ENCODE data around the gene PTPN22. TPM values are rescaled to one million over a fixed set of nuclear protein-coding genes. Genes with fewer than 3 reads are reported as not detected.
A peak's percentile ranks its signal among the peaks of the same experiment; 100 is the strongest.

Gene PTPN22
- total RNA-seq, 5 donors from 2014 or later (not counting 1 experiment from before 2014, with no cell fraction given) = 25.6 to 45.9 (median 26.6) TPM

- peaks cover 0 to 12% of the 10 kb centered on the region in 2 donors for H3K36me3 ChIP-seq (ENCODE audit: control insufficient read depth in 2 of 2, extremely low read depth in 1 of 2, insufficient read depth in 1 of 2, low read length in 1 of 2)
- ChIA-PET POLR2A (interaction anchor here (0.6 to 2.0 kb wide), 11 partner anchors 16 to 944 kb away, joined by 3 to 47 read pairs (median 3); partner anchors contain the start of genes AP4B1 (in 1 of the 2), DCLRE1B (in 1 of the 2) and HIPK1 (in 1 of the 2)), CTCF (interaction anchor here (1.0 to 1.9 kb wide), 9 partner anchors 24 to 740 kb away, joined by 3 to 8 read pairs (median 5); partner anchors contain the start of genes AP4B1 (in 1 of the 2), HIPK1 (in 1 of the 2) and LRIG2 (in 1 of the 2))
- Mint-ChIP-seq H3K36me3 (peaks cover 10% of the 10 kb centered on the region), H3K9me3 (no peaks in the 10 kb centered on the region), H3K27me3 (no peaks in the 10 kb centered on the region), H3K4me3 (peak overlapping the region; percentile 98 to 99 (median 99)), H3K27ac (peak overlapping the region; percentile 98), H3K4me1 (peaks cover 32 to 37% (median 35%) of the 10 kb centered on the region in 3 donors)
- H3K4me1 ChIP-seq (ENCODE audit: control insufficient read depth in 1 of 2, extremely low read depth in 1 of 2, insufficient read depth in 2 of 2, low read length in 2 of 2) = peaks cover 7 to 34% of the 10 kb centered on the region in 2 experiments
- peak overlapping the region; percentile 84 to 92 for H3K4me3 ChIP-seq (ENCODE audit: control insufficient read depth in 1 of 2, extremely low read depth in 1 of 2, low read length in 1 of 2)
- 13% methylated on average over 3 of the region's 13 CpGs for WGBS (ENCODE audit: insufficient coverage)
- H3K9me3 ChIP-seq = no peaks in the 10 kb centered on the region
- DNase-seq = peak in 11 of 35 experiments; percentile 2 to 61 (median 16)
- no peaks in the 10 kb centered on the region for H3K27me3 ChIP-seq (replicated peaks in 1 of 2; ENCODE audit: control insufficient read depth in 2 of 2, extremely low read depth in 1 of 2, insufficient read depth in 2 of 2, low read length in 1 of 2)
- no peak for ATAC-seq (replicated peaks in 1 of 4)
- peak overlapping the region; percentile 90 for H3K27ac ChIP-seq (ENCODE audit: low read length)
These were observed 58.8 kb downstream of the PTPN22 start for GRCh38 chr1:113812661-113813135.

- WGBS (ENCODE audit: insufficient coverage) = under 1% methylated on average over 80 of the region's 82 CpGs
- H3K4me3 ChIP-seq (ENCODE audit: control insufficient read depth in 1 of 2, extremely low read depth in 1 of 2, low read length in 1 of 2) = peak within 1 kb of the TSS; percentile 84 to 92
- Mint-ChIP-seq H3K27ac (peak within 1 kb of the TSS; percentile 98), H3K27me3 (no peaks in the 10 kb centered on the region), H3K36me3 (peaks cover 10% of the 10 kb centered on the region), H3K4me3 (peak within 1 kb of the TSS; percentile 98 to 99 (median 99)), H3K9me3 (no peaks in the 10 kb centered on the region), H3K4me1 (peaks cover 37 to 43% (median 39%) of the 10 kb centered on the region in 3 donors)
- H3K27ac ChIP-seq (ENCODE audit: low read length) = peak within 1 kb of the TSS; percentile 90
- POLR2A ChIA-PET = interaction anchor here (0.6 to 2.0 kb wide), 16 partner anchors 15 to 1287 kb away, joined by 3 to 47 read pairs (median 3); partner anchors contain the start of genes AP4B1 (in 1 of the 2), BCAS2 (in 1 of the 2), DCLRE1B (in 1 of the 2) and HIPK1 (in 1 of the 2)
- H3K4me1 ChIP-seq (ENCODE audit: control insufficient read depth in 1 of 2, extremely low read depth in 1 of 2, insufficient read depth in 2 of 2, low read length in 2 of 2) = peaks cover 11 to 34% of the 10 kb centered on the region in 2 experiments
- ATAC-seq (replicated peaks in 1 of 4) (peak; percentile 93 to 95 (median 94)), DNase-seq (peak; percentile 94 to 99 (median 98))
- no peaks in the 10 kb centered on the region for H3K27me3 ChIP-seq (replicated peaks in 1 of 2; ENCODE audit: control insufficient read depth in 2 of 2, extremely low read depth in 1 of 2, insufficient read depth in 2 of 2, low read length in 1 of 2)
- CTCF ChIA-PET = interaction anchor here (1.0 to 1.9 kb wide), 10 partner anchors 23 to 739 kb away, joined by 3 to 8 read pairs (median 5); partner anchors contain the start of genes AP4B1 (in 1 of the 2), HIPK1 (in 1 of the 2) and LRIG2 (in 1 of the 2)
- H3K36me3 ChIP-seq (ENCODE audit: control insufficient read depth in 2 of 2, extremely low read depth in 1 of 2, insufficient read depth in 1 of 2, low read length in 1 of 2) = peaks cover 0 to 7% of the 10 kb centered on the region in 2 donors
- H3K9me3 ChIP-seq = no peaks in the 10 kb centered on the region
These were observed 59.4 kb downstream of the PTPN22 start, which contains the start of gene RSBN1 for GRCh38 chr1:113811888-113812660. TSS of gene RSBN1 (minus strand) at chr1:113812476. CDS start at chr1:113812412, 64 bp downstream.

- 0% methylated on average over 28 of the region's 29 CpGs for WGBS (ENCODE audit: insufficient coverage)
- ChIA-PET CTCF (interaction anchor here in 1 of 2 donors (0.6 to 1.9 kb wide), 6 partner anchors 23 to 135 kb away, joined by 3 to 5 read pairs (median 4); partner anchors contain the start of gene HIPK1), POLR2A (interaction anchor here (0.5 to 2.0 kb wide), 14 partner anchors 16 to 1288 kb away, joined by 3 to 11 read pairs (median 3); partner anchors contain the start of genes AP4B1 (in 1 of the 2), BCAS2 (in 1 of the 2) and PHTF1 (in 1 of the 2))
- Histone ChIP-seq H3K27me3 (replicated peaks in 1 of 2; ENCODE audit: control insufficient read depth in 2 of 2, extremely low read depth in 1 of 2, insufficient read depth in 2 of 2, low read length in 1 of 2) (no peaks in the 10 kb centered on the region), H3K27ac (ENCODE audit: low read length) (peak overlapping the region; percentile 90), H3K4me3 (ENCODE audit: control insufficient read depth in 1 of 2, extremely low read depth in 1 of 2, low read length in 1 of 2) (peak overlapping the region; percentile 84 to 92), H3K36me3 (ENCODE audit: control insufficient read depth in 2 of 2, extremely low read depth in 1 of 2, insufficient read depth in 1 of 2, low read length in 1 of 2) (peaks cover 0 to 4% of the 10 kb centered on the region in 2 donors), H3K4me1 (ENCODE audit: control insufficient read depth in 1 of 2, extremely low read depth in 1 of 2, insufficient read depth in 2 of 2, low read length in 2 of 2) (peaks cover 13 to 34% of the 10 kb centered on the region in 2 experiments), H3K9me3 (no peaks in the 10 kb centered on the region)
- peak in 22 of 35 experiments; percentile 3 to 33 (median 17) for DNase-seq
- peak in 2 of 4 experiments; percentile 10 to 13 for ATAC-seq (replicated peaks in 1 of 4)
- Mint-ChIP-seq H3K36me3 (peaks cover 5% of the 10 kb centered on the region), H3K27me3 (no peaks in the 10 kb centered on the region), H3K4me1 (peaks cover 44 to 50% (median 47%) of the 10 kb centered on the region in 3 donors), H3K27ac (peak overlapping the region; percentile 98), H3K4me3 (peak overlapping the region; percentile 98 to 99 (median 99)), H3K9me3 (no peaks in the 10 kb centered on the region)
These were observed 60.2 kb downstream of the PTPN22 start for GRCh38 chr1:113811156-113811887.

- peaks cover 14% of the 10 kb centered on the region for H3K36me3 Mint-ChIP-seq
- ATAC-seq (replicated peaks in 1 of 4) (no peak), DNase-seq (no peak)
- Histone ChIP-seq H3K27ac (ENCODE audit: low read length) (no peak overlapping the region), H3K36me3 (ENCODE audit: control insufficient read depth in 2 of 2, extremely low read depth in 1 of 2, insufficient read depth in 1 of 2, low read length in 1 of 2) (no peaks in the 10 kb centered on the region), H3K9me3 (no peaks in the 10 kb centered on the region), H3K4me1 (ENCODE audit: control insufficient read depth in 1 of 2, extremely low read depth in 1 of 2, insufficient read depth in 2 of 2, low read length in 2 of 2) (peaks cover 13 to 34% of the 10 kb centered on the region in 2 experiments), H3K4me3 (ENCODE audit: control insufficient read depth in 1 of 2, extremely low read depth in 1 of 2, low read length in 1 of 2) (peak overlapping the region; percentile 23 to 92), H3K27me3 (replicated peaks in 1 of 2; ENCODE audit: control insufficient read depth in 2 of 2, extremely low read depth in 1 of 2, insufficient read depth in 2 of 2, low read length in 1 of 2) (no peaks in the 10 kb centered on the region)
- ChIA-PET CTCF (no interaction called here), POLR2A (interaction anchor here in 1 of 2 donors (0.6 kb wide), 1 partner anchor 11 kb away, joined by 3 read pairs; no protein-coding TSS in a partner anchor)
- peak overlapping the region; percentile 98 to 99 (median 99) for H3K4me3 Mint-ChIP-seq
- H3K27me3 Mint-ChIP-seq = no peaks in the 10 kb centered on the region
- H3K9me3 Mint-ChIP-seq = no peaks in the 10 kb centered on the region
- peak overlapping the region; percentile 31 to 71 for H3K27ac Mint-ChIP-seq
- H3K4me1 Mint-ChIP-seq = peaks cover 56 to 64% (median 60%) of the 10 kb centered on the region in 3 donors
- no CpG with 5 or more reads among the region's 5 CpGs for WGBS (ENCODE audit: insufficient coverage)
These were observed 61.6 kb downstream of the PTPN22 start for GRCh38 chr1:113809670-113810602.

- H3K27me3 ChIP-seq (replicated peaks in 1 of 2; ENCODE audit: control insufficient read depth in 2 of 2, extremely low read depth in 1 of 2, insufficient read depth in 2 of 2, low read length in 1 of 2) = no peaks in the 10 kb centered on the region
- no peak for ATAC-seq (replicated peaks in 1 of 4)
- H3K4me3 ChIP-seq (ENCODE audit: control insufficient read depth in 1 of 2, extremely low read depth in 1 of 2, low read length in 1 of 2) = no peak overlapping the region
- Mint-ChIP-seq H3K27me3 (no peaks in the 10 kb centered on the region), H3K27ac (peak overlapping the region; percentile 55 to 66), H3K4me1 (peaks cover 68 to 77% (median 73%) of the 10 kb centered on the region in 3 donors), H3K4me3 (peak overlapping the region; percentile 57 to 98 (median 62)), H3K9me3 (no peaks in the 10 kb centered on the region), H3K36me3 (peaks cover 17% of the 10 kb centered on the region)
- WGBS (ENCODE audit: insufficient coverage) = 100% methylated on average over 1 of the region's 4 CpGs
- ChIA-PET POLR2A (interaction anchor here in 1 of 2 donors (0.7 kb wide), 2 partner anchors 13 to 25 kb away, joined by 3 to 5 read pairs; no protein-coding TSS in a partner anchor), CTCF (interaction anchor here in 1 of 2 donors (0.6 to 0.7 kb wide), 2 partner anchors 84 to 523 kb away, joined by 4 to 5 read pairs; no protein-coding TSS in a partner anchor)
- peaks cover 16 to 36% of the 10 kb centered on the region in 2 experiments for H3K4me1 ChIP-seq (ENCODE audit: control insufficient read depth in 1 of 2, extremely low read depth in 1 of 2, insufficient read depth in 2 of 2, low read length in 2 of 2)
- H3K27ac ChIP-seq (ENCODE audit: low read length) = no peak overlapping the region
- no peaks in the 10 kb centered on the region for H3K9me3 ChIP-seq
- no peak for DNase-seq
- H3K36me3 ChIP-seq (ENCODE audit: control insufficient read depth in 2 of 2, extremely low read depth in 1 of 2, insufficient read depth in 1 of 2, low read length in 1 of 2) = no peaks in the 10 kb centered on the region
These were observed 62.9 kb downstream of the PTPN22 start for GRCh38 chr1:113808450-113809195.

Data from T-cell (primary cell).